Measurements from ENCODE around the gene STK38.

DNA sequence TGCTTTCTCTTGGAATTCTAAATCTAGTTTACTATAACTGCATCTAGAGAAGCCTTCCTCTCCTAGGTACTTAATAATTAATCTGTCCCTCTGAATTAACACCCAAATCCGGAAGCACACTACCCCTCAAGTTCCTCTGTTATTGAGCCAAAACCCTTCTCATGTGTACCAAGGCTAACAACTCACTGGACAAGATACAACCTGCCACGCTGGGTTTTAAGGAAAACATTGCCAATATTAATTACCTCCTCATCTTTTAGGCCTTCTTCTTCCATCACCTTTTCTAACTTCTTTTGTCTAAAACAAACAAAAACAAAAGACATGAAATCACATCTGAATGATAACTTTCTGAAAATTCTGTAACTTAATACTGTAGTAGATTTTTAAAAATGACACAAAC is 21.9 kb downstream of the STK38 start:
- TF ChIP-seq, protein P1, sequence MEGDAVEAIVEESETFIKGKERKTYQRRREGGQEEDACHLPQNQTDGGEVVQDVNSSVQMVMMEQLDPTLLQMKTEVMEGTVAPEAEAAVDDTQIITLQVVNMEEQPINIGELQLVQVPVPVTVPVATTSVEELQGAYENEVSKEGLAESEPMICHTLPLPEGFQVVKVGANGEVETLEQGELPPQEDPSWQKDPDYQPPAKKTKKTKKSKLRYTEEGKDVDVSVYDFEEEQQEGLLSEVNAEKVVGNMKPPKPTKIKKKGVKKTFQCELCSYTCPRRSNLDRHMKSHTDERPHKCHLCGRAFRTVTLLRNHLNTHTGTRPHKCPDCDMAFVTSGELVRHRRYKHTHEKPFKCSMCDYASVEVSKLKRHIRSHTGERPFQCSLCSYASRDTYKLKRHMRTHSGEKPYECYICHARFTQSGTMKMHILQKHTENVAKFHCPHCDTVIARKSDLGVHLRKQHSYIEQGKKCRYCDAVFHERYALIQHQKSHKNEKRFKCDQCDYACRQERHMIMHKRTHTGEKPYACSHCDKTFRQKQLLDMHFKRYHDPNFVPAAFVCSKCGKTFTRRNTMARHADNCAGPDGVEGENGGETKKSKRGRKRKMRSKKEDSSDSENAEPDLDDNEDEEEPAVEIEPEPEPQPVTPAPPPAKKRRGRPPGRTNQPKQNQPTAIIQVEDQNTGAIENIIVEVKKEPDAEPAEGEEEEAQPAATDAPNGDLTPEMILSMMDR (IDR thresholded peaks at IDR 0.05 in 2 of 3, conservative IDR thresholded peaks at IDR 0.05 in 1 of 3; ENCODE audit: borderline replicate concordance in 1 of 3, insufficient read depth in 1 of 3, low read depth in 2 of 3, low read length in 2 of 3), result no peak
- no peak for TF ChIP-seq SP1 (IDR thresholded peaks at IDR 0.05; ENCODE audit: low read depth)
- TF ChIP-seq POLR2AphosphoS5 (IDR thresholded peaks at IDR 0.05; ENCODE audit: low read depth, low read length), result no peak
- TF ChIP-seq POLR2A (IDR thresholded peaks at IDR 0.05; ENCODE audit: borderline replicate concordance, extremely low read depth, insufficient read depth, insufficient read length), result no peak
- no peak for TF ChIP-seq CEBPB (IDR thresholded peaks at IDR 0.05; ENCODE audit: low read depth)
- TF ChIP-seq, protein P2, sequence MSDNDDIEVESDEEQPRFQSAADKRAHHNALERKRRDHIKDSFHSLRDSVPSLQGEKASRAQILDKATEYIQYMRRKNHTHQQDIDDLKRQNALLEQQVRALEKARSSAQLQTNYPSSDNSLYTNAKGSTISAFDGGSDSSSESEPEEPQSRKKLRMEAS (IDR thresholded peaks at IDR 0.05), result no peak

All from HCT116 (cell line).